GM21515 (cell line): ENCODE results near the gene TNFAIP2.
"Not testable (repeated sequence)": the region's sequence is repeated elsewhere in the genome, so short reads cannot be mapped to it uniquely, and the experiment has no call there.

ENCODE experiments used
- ATAC-seq: cut with Tn5 transposase; IDR thresholded peaks from one replicate; pipeline ENCODE4 v1.9.1; 2021; ENCODE audit not compliant: unreplicated experiment

Gene TNFAIP2

GRCh38 chr14:103155416-103155815 is 32.2 kb downstream of the TNFAIP2 start:
- ATAC-seq = not testable (repeated sequence)

- no peak for ATAC-seq
Measured at GRCh38 chr14:103155826-103156394, 32.6 kb downstream of the TNFAIP2 start.

- ATAC-seq = no peak
Measured at GRCh38 chr14:103156651-103157378, 33.6 kb downstream of the TNFAIP2 start.

- ATAC-seq = no peak
Measured at GRCh38 chr14:103157969-103158368, 34.7 kb downstream of the TNFAIP2 start.

GRCh38 chr14:103158688-103159087 is 35.4 kb downstream of the TNFAIP2 start:
- no peak for ATAC-seq

GRCh38 chr14:103160321-103161053 is 37.2 kb downstream of the TNFAIP2 start:
- ATAC-seq = no peak

GRCh38 chr14:103161054-103161397 is 37.8 kb downstream of the TNFAIP2 start:
- no peak for ATAC-seq

- no peak for ATAC-seq
Measured at GRCh38 chr14:103163199-103163598, 39.9 kb downstream of the TNFAIP2 start.

- ATAC-seq = no peak
Measured at GRCh38 chr14:103164006-103164405, 40.7 kb downstream of the TNFAIP2 start.

GRCh38 chr14:103164779-103165178 is 41.5 kb downstream of the TNFAIP2 start:
- no peak for ATAC-seq

GRCh38 chr14:103165323-103165722 is 42.1 kb downstream of the TNFAIP2 start:
- ATAC-seq = no peak

GRCh38 chr14:103169954-103170353 is 46.7 kb downstream of the TNFAIP2 start:
- no peak for ATAC-seq

- ATAC-seq = not testable (repeated sequence)
Measured at GRCh38 chr14:103171206-103171605, 47.9 kb downstream of the TNFAIP2 start.

GRCh38 chr14:103172921-103173320 is 49.7 kb downstream of the TNFAIP2 start:
- ATAC-seq = no peak

- ATAC-seq = not testable (repeated sequence)
Measured at GRCh38 chr14:103173887-103174286, 50.6 kb downstream of the TNFAIP2 start.

- not testable (repeated sequence) for ATAC-seq
Measured at GRCh38 chr14:103176176-103176575, 52.9 kb downstream of the TNFAIP2 start.

GRCh38 chr14:103177376-103177775 is 54.1 kb downstream of the TNFAIP2 start:
- no peak for ATAC-seq

- ATAC-seq = no peak
Measured at GRCh38 chr14:103178521-103178920, 55.3 kb downstream of the TNFAIP2 start.

- ATAC-seq = no peak
Measured at GRCh38 chr14:103179094-103179493, 55.8 kb downstream of the TNFAIP2 start.

- ATAC-seq = no peak
Measured at GRCh38 chr14:103180331-103180730, 57.1 kb downstream of the TNFAIP2 start.

GRCh38 chr14:103184046-103184445 is 60.8 kb downstream of the TNFAIP2 start:
- ATAC-seq = no peak
